GM18499 (cell line): Measurements from ENCODE around the gene BPI.
"Not testable (repeated sequence)": the region's sequence is repeated elsewhere in the genome, so short reads cannot be mapped to it uniquely, and the experiment has no call there.

Experiments used
- ATAC-seq: cut with Tn5 transposase; IDR thresholded peaks from one replicate; pipeline ENCODE4 v1.9.1; 2021; ENCODE audit warnings: moderate number of reproducible peaks; ENCODE audit not compliant: insufficient read depth, unreplicated experiment

BPI gene

GRCh38 chr20:38303908-38304379 is at the start of gene BPI:
BPI (plus strand) TSS chr20:38304156; CDS start chr20:38304224, 68 bp downstream.
- no peak for ATAC-seq

- ATAC-seq: not testable (repeated sequence)
Observed at GRCh38 chr20:38254621-38255020, 49.3 kb upstream of the BPI start.

- no peak for ATAC-seq
Observed at GRCh38 chr20:38255393-38255792, 48.6 kb upstream of the BPI start.

- no peak for ATAC-seq
Observed at GRCh38 chr20:38256021-38256420, 47.9 kb upstream of the BPI start.

- ATAC-seq: no peak
Observed at GRCh38 chr20:38256966-38257365, 47.0 kb upstream of the BPI start.

- ATAC-seq: no peak
Observed at GRCh38 chr20:38258545-38259215, 45.3 kb upstream of the BPI start.

GRCh38 chr20:38260025-38260377 is 44.0 kb upstream of the BPI start:
- no peak for ATAC-seq

GRCh38 chr20:38260378-38261053 is 43.4 kb upstream of the BPI start, which contains the start of gene KIAA1755:
KIAA1755 (minus strand) TSS chr20:38260735; CDS start chr20:38260500, 235 bp downstream.
- ATAC-seq: no peak

- ATAC-seq: no peak
Observed at GRCh38 chr20:38261054-38261390, 42.9 kb upstream of the BPI start.

GRCh38 chr20:38262931-38263330 is 41.0 kb upstream of the BPI start:
- ATAC-seq: no peak

GRCh38 chr20:38266426-38266825 is 37.5 kb upstream of the BPI start:
- ATAC-seq: no peak

- no peak for ATAC-seq
Observed at GRCh38 chr20:38267296-38267695, 36.7 kb upstream of the BPI start.

- no peak for ATAC-seq
Observed at GRCh38 chr20:38267901-38268514, 35.9 kb upstream of the BPI start.

- ATAC-seq: no peak
Observed at GRCh38 chr20:38269040-38269439, 34.9 kb upstream of the BPI start.

- ATAC-seq: no peak
Observed at GRCh38 chr20:38269715-38270114, 34.2 kb upstream of the BPI start.

- ATAC-seq: no peak
Observed at GRCh38 chr20:38270869-38271605, 32.9 kb upstream of the BPI start.

- no peak for ATAC-seq
Observed at GRCh38 chr20:38271608-38272120, 32.3 kb upstream of the BPI start.

GRCh38 chr20:38272398-38272797 is 31.6 kb upstream of the BPI start:
- ATAC-seq: no peak

GRCh38 chr20:38272961-38273360 is 31.0 kb upstream of the BPI start:
- no peak for ATAC-seq

GRCh38 chr20:38275815-38276550 is 28.0 kb upstream of the BPI start:
- no peak for ATAC-seq
